ENCODE data around the gene FBXO24. TPM values are rescaled to one million over a fixed set of nuclear protein-coding genes. Genes with fewer than 3 reads are reported as not detected.
A peak's percentile ranks its signal among the peaks of the same experiment; 100 is the strongest.

The FBXO24 gene
- total and polyA plus RNA-seq, 9 of the 15 experiments (the other 6 are each of a cell fraction or from before 2014, with no cell fraction given), result 0.17 to 0.95 (median 0.50) TPM

DNA sequence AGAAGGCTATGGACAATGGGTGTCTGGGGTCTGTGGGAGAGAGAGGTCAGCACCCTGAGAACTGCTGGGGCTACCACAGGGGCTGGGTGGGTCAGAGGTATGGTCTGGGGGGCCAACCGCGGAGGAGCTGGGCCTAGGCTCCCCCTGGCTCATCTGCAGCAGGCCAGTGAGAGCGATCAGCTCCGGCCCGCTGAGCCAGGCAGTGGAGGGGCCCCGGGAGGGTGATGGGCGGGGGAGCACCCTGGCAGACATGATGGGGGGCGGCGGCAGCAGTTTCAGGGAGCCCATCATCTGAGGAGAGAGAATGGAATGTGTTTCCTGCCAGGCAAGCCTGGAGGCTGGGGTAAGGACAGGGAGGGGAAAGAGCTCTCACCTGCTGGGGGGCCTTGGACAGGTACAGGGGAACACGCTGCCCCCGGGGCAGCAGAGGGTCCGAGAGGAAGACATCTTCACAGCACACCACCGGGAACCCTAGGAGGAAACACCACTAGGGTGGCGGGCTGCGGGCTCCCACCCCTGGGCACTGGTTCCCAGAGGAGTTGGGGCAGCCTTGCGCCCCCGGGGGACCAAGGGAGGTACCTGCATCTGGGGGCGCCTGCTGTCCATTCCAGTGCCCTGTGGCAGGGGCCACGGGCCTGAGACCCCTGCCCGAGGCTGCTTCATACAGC, 13.7 kb upstream of the FBXO24 start:
- no peak overlapping the region for H3K4me2 ChIP-seq (ENCODE audit: insufficient read depth, low read length)
- TF ChIP-seq, protein P1, sequence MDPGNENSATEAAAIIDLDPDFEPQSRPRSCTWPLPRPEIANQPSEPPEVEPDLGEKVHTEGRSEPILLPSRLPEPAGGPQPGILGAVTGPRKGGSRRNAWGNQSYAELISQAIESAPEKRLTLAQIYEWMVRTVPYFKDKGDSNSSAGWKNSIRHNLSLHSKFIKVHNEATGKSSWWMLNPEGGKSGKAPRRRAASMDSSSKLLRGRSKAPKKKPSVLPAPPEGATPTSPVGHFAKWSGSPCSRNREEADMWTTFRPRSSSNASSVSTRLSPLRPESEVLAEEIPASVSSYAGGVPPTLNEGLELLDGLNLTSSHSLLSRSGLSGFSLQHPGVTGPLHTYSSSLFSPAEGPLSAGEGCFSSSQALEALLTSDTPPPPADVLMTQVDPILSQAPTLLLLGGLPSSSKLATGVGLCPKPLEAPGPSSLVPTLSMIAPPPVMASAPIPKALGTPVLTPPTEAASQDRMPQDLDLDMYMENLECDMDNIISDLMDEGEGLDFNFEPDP (CRISPR knock-in tag; IDR thresholded peaks at IDR 0.05), result no peak
- TF ChIP-seq SMARCC2 (IDR thresholded peaks at IDR 0.05; ENCODE audit: low read depth), result no peak
- no peak for TF ChIP-seq HEY1 (CRISPR knock-in tag; IDR thresholded peaks at IDR 0.05; ENCODE audit: borderline replicate concordance)
- FAIRE-seq (no peak), ATAC-seq (no peak), DNase-seq (ENCODE audit: extremely low read depth in 1 of 4, low spot score in 3 of 4) (no peak)
- 90% methylated on average over 11 of the region's 20 CpGs for WGBS (ENCODE audit: insufficient coverage, low coverage, missing lambda C conversion rate)
- H3K27ac ChIP-seq (ENCODE audit: extremely low read depth, low read depth, low read length), result no peak overlapping the region
- H3K9ac ChIP-seq (ENCODE audit: insufficient read depth in 1 of 2, low read depth in 2 of 2, low read length in 2 of 2), result peak overlapping the region in 1 of 2 experiments; percentile 65; a peak in 2 of 4 replicates
- BruUV-seq (replicated peaks), result no TSS peak
- no peaks in the 10 kb centered on the region for H3K79me2 ChIP-seq (ENCODE audit: control insufficient read depth, insufficient read depth, low read length)
- H3K27me3 ChIP-seq (ENCODE audit: control insufficient read depth in 2 of 2, insufficient read depth in 2 of 2, low read length in 2 of 2), result no peaks in the 10 kb centered on the region
- H3K4me1 ChIP-seq (replicated peaks in 1 of 2; ENCODE audit: control insufficient read depth in 2 of 2, insufficient read depth in 2 of 2, low read length in 2 of 2), result peaks cover 6 to 89% of the 10 kb centered on the region in 2 experiments; a peak in 4 of 5 replicates
- ChIA-PET POLR2A (interaction anchor here (0.5 to 2.8 kb wide), 3 partner anchors 9 to 499 kb away, joined by 3 to 14 read pairs (median 9); partner anchors contain the start of genes FBXO24 and LRCH4), CTCF (ENCODE audit: low intra/inter-chr PET ratio) (interaction anchor here (0.5 kb wide), 1 partner anchor 99 kb away, joined by 6 read pairs; no protein-coding TSS in a partner anchor)
- intact Hi-C loops (cut with micrococcal nuclease) (no loop called here), in situ Hi-C loops (cut with MboI) (loop anchor here (25.0 kb wide), 1 partner anchor 110 kb away; the partner anchor contains the start of gene SPACDR)
- peaks cover 8% of the 10 kb centered on the region for H3K9me1 ChIP-seq (ENCODE audit: control insufficient read depth, insufficient read depth, low read length)
- H3K4me3 ChIP-seq, result no peak overlapping the region
- H2AFZ ChIP-seq (ENCODE audit: low read depth, low read length), result no peak overlapping the region
- peaks cover 38% of the 10 kb centered on the region; the same call in 1 of the 3 replicates for H3K36me3 ChIP-seq (ENCODE audit: control insufficient read depth, insufficient read depth, low read length)
- no peaks in the 10 kb centered on the region for H3K9me3 ChIP-seq (replicated peaks; ENCODE audit: control insufficient read depth, insufficient read depth, low read depth, low read length)
- no peaks in the 10 kb centered on the region for H4K20me1 ChIP-seq (replicated peaks; ENCODE audit: control insufficient read depth, insufficient read depth, low read length)
